K562 (cell line): ENCODE results near the gene ZNF787. TPM values are rescaled to one million over a fixed set of nuclear protein-coding genes. Genes with fewer than 3 reads are reported as not detected.

Experiments
- ATAC-seq: fragments of 200-7000 bp; cut with Tn5 transposase; 3 replicates; pipeline ENCODE4 v1.9.1; 2020; ENCODE audit warnings: moderate library complexity
- BruUV-seq: library from RNA; stranded (reverse); fragments of 400-500 nt; replicated peaks from 2 replicates; lab custom pipeline; 2021; lab: Mats Ljungman, UMichigan
- CTCF ChIA-PET: fragments of 300-600 bp; formaldehyde crosslinking; extraction: SDS; loops from one replicate; lab custom pipeline; 2021; ENCODE audit warnings: low intra/inter-chr PET ratio; lab: Yijun Ruan, JAX
- POLR2A ChIA-PET: fragments of 300-600, 350-650 bp; sonication (Branson Sonifier 250); formaldehyde crosslinking; extraction: SDS; loops from one replicate; lab custom pipeline; 2021; ENCODE audit warnings: antibody characterized with exemption, inconsistent platforms; lab: Yijun Ruan, JAX
- DNase-seq, 4 experiments: peaks; one replicate each; pipeline versions ENCODE4 v3.0.0 to v3.0.0-alpha.2; 2011 to 2018; ENCODE audit warnings: low spot score in 3 of 4, mixed read lengths in 3 of 4; ENCODE audit errors: extremely low read depth in 1 of 4
- FAIRE-seq: peaks from 2 replicates; lab custom pipeline; 2011; peaks lifted over from hg19 to GRCh38; lab: Jason Lieb, UNC
- H2AFZ ChIP-seq: 2 replicates; pipeline ENCODE4 v1.6.0; 2011; ENCODE audit warnings: low read depth, low read length, control low read depth, inconsistent platforms
- H3K27ac ChIP-seq: fragments of 200-600 bp; 3 replicates; pipeline ENCODE4 v1.8.0; 2011; ENCODE audit warnings: low read depth, mild to moderate bottlenecking, control low read depth, inconsistent platforms, low read length, moderate library complexity, mixed read lengths; ENCODE audit errors: extremely low read depth
- H3K27me3 ChIP-seq, 2 experiments: fragments of 300-600 bp in 1 of 2; 2 replicates in 1 of 2; 3 replicates in 1 of 2; pipeline versions ENCODE4 v1.6.0 to v1.8.0; 2011; ENCODE audit warnings: inconsistent platforms in 2 of 2, low read length in 2 of 2, mild to moderate bottlenecking in 1 of 2, mixed read lengths in 1 of 2, moderate library complexity in 1 of 2; ENCODE audit not compliant: control insufficient read depth in 2 of 2, insufficient read depth in 2 of 2
- H3K36me3 ChIP-seq: fragments of 300-600 bp; 3 replicates; pipeline ENCODE4 v1.8.0; 2011; ENCODE audit warnings: mild to moderate bottlenecking, low read length, inconsistent platforms; ENCODE audit not compliant: control insufficient read depth, insufficient read depth
- H3K4me1 ChIP-seq, 2 experiments: fragments of 200-600 bp in 1 of 2; replicated peaks in 1 of 2; 2 replicates in 1 of 2; 3 replicates in 1 of 2; pipeline versions ENCODE4 v1.5.1 to v1.8.0; 2011; ENCODE audit warnings: inconsistent platforms in 2 of 2, low read length in 2 of 2, mild to moderate bottlenecking in 1 of 2, mixed read lengths in 1 of 2, moderate library complexity in 1 of 2; ENCODE audit not compliant: control insufficient read depth in 2 of 2, insufficient read depth in 2 of 2
- H3K4me2 ChIP-seq: 2 replicates; pipeline ENCODE4 v1.6.1; 2011; ENCODE audit warnings: low read length, control low read depth, inconsistent platforms, mixed read lengths; ENCODE audit not compliant: insufficient read depth
- H3K4me3 ChIP-seq: fragments of 200-600 bp; sonication (generic), shearing (Covaris generic); 2 replicates; pipeline ENCODE4 v1.5.1; 2016; ENCODE audit warnings: control low read depth, inconsistent platforms
- H3K79me2 ChIP-seq: fragments of 200-600 bp; 3 replicates; pipeline ENCODE4 v1.8.0; 2011; ENCODE audit warnings: low read length, inconsistent platforms; ENCODE audit not compliant: control insufficient read depth, insufficient read depth
- H3K9ac ChIP-seq, 2 experiments: 2 replicates each; pipeline versions ENCODE4 v1.6.0 to v1.6.1; 2011; ENCODE audit warnings: low read depth in 2 of 2, low read length in 2 of 2, control low read depth in 1 of 2, inconsistent platforms in 1 of 2, mild to moderate bottlenecking in 1 of 2, mixed read lengths in 1 of 2; ENCODE audit not compliant: insufficient read depth in 1 of 2
- H3K9me1 ChIP-seq: one replicate; pipeline ENCODE4 v1.6.0; 2011; ENCODE audit warnings: inconsistent platforms, mild to moderate bottlenecking, low read length, moderate library complexity; ENCODE audit not compliant: control insufficient read depth, insufficient read depth
- H3K9me3 ChIP-seq: replicated peaks from 2 replicates; pipeline ENCODE4 v1.5.1; 2011; ENCODE audit warnings: low read depth, low read length, inconsistent platforms; ENCODE audit not compliant: control insufficient read depth, insufficient read depth
- H4K20me1 ChIP-seq: replicated peaks from 2 replicates; pipeline ENCODE4 v1.6.1; 2011; ENCODE audit warnings: low read length, inconsistent platforms, mixed read lengths; ENCODE audit not compliant: control insufficient read depth, insufficient read depth
- CC2D1A ChIP-seq: fragments of 450-650 bp; IDR thresholded peaks from 2 replicates; pipeline ENCODE4 v1.6.1; 2017; ENCODE audit warnings: mild to moderate bottlenecking
- CGGBP1 ChIP-seq: fragments of 250-450 bp; sonication (Bioruptor Pico); IDR thresholded peaks from 2 replicates; pipeline ENCODE4 v1.9.0; 2021; ENCODE audit warnings: mild to moderate bottlenecking
- E2F8 ChIP-seq: fragments of 450-650 bp; IDR thresholded peaks from 2 replicates; pipeline ENCODE4 v1.7.1; 2018; ENCODE audit warnings: mild to moderate bottlenecking, low read depth; ENCODE audit not compliant: partially characterized antibody
- ELF2 ChIP-seq: fragments of 250-450 bp; sonication (Bioruptor Pico); IDR thresholded peaks from 2 replicates; pipeline ENCODE4 v1.5.0; 2021; ENCODE audit warnings: mild to moderate bottlenecking
- ERF ChIP-seq: fragments of 450-650 bp; formaldehyde crosslinking; IDR thresholded peaks from 2 replicates; pipeline ENCODE4 v1.4.0; 2020; ENCODE audit warnings: mild to moderate bottlenecking, mixed read lengths
- HNRNPL ChIP-seq: fragments of 200-400 bp; formaldehyde crosslinking; IDR thresholded peaks from 2 replicates; pipeline ENCODE4 v1.6.1; 2017; ENCODE audit warnings: low read depth, mild to moderate bottlenecking, low read length
- JUN ChIP-seq, 2 experiments: sonication (generic) in 1 of 2; formaldehyde crosslinking in 1 of 2; IDR thresholded peaks; 2 replicates each; pipeline versions ENCODE4 v1.6.1 to v1.8.0; 2012 to 2022; ENCODE audit warnings: borderline replicate concordance in 2 of 2, mild to moderate bottlenecking in 2 of 2, improper control_type of control experiment in 1 of 2, low read depth in 1 of 2, low read length in 1 of 2, missing genetic modification reagents in 1 of 2
- MEF2D ChIP-seq: conservative IDR thresholded peaks from 2 replicates; pipeline ENCODE4 v1.6.1; 2016; ENCODE audit warnings: low read depth, missing genetic modification characterization, missing compliant biosample characterization
- NFATC3 ChIP-seq: fragments of 450-650 bp; IDR thresholded peaks from 2 replicates; pipeline ENCODE4 v1.6.1; 2017; ENCODE audit warnings: mild to moderate bottlenecking
- RFX5 ChIP-seq: IDR thresholded peaks from 2 replicates; pipeline ENCODE4 v1.6.1; 2011; ENCODE audit warnings: low read depth, mild to moderate bottlenecking, improper control_type of control experiment, low read length
- SAFB ChIP-seq: fragments of 200-400 bp; formaldehyde crosslinking; IDR thresholded peaks from 2 replicates; pipeline ENCODE4 v1.6.1; 2017; ENCODE audit warnings: low read depth, low read length, borderline replicate concordance
- ZBTB17 ChIP-seq: fragments of 450-650 bp; formaldehyde crosslinking; IDR thresholded peaks from 2 replicates; pipeline ENCODE4 v1.4.0; 2020; ENCODE audit warnings: mild to moderate bottlenecking
- WGBS: fragments of 100-300 bp; shearing (Covaris generic); methylation state at CpG from one replicate; pipeline ENCODE4 v1.1.6; 2016; ENCODE audit warnings: low coverage, mixed read lengths; ENCODE audit not compliant: insufficient coverage; ENCODE audit errors: missing lambda C conversion rate; 5-methylcytosine and 5-hydroxymethylcytosine counted together
- in situ Hi-C: fragments of 300-500 bp; cut with MboI; formaldehyde crosslinking; loops from 4 replicates; pipeline ENCODE4 v1.15.0; 2018; ENCODE audit warnings: inconsistent platforms, mixed read lengths
- intact Hi-C: fragments of 100-400 bp; cut with micrococcal nuclease; formaldehyde crosslinking; loops from 2 replicates; pipeline ENCODE4 v1.14.2; 2022
- polyA plus RNA-seq, 8 experiments: library from polyadenylated mRNA; depleted of rRNA in 4 of 8; stranded (reverse) in 5 of 8; unstranded in 3 of 8; fragments of >200 nt; fragmentation: Nextera tagmentation in 2 of 8; fragmentation: Illumina TruSeq in 1 of 8; extraction: Ambion mirVana in 2 of 8; extraction: Trizol in 1 of 8; gene quantifications; 2 replicates each; pipeline versions ENCODE4 v1.2.1 to v1.2.3, GENCODE V29; 2011 to 2014; ENCODE audit warnings: inconsistent platforms in 1 of 8, missing spikeins in 1 of 8
- total RNA-seq, 7 experiments: library from RNA; depleted of rRNA in 6 of 7; stranded (reverse); fragments of >200 nt in 6 of 7; fragmentation: Illumina TruSeq in 2 of 7; extraction: Trizol in 2 of 7; gene quantifications; 2 replicates each; pipeline versions ENCODE4 v1.2.1 to v1.2.3, GENCODE V29; 2011 to 2021; ENCODE audit warnings: low replicate concordance in 1 of 7

Gene ZNF787
- total and polyA plus RNA-seq, 9 of the 15 experiments (the other 6 are each of a cell fraction or from before 2014, with no cell fraction given): 0.45 to 77.6 (median 7.3) TPM

- peaks cover 22% of the 10 kb centered on the region; the same call in 2 of the 3 replicates for H3K36me3 ChIP-seq
- ChIA-PET POLR2A (no interaction called here), CTCF (no interaction called here)
- H3K4me2 ChIP-seq: no peak overlapping the region
- H2AFZ ChIP-seq: no peak overlapping the region
- DNase-seq: no peak
- intact Hi-C loops: no loop called here
- WGBS: 97% methylated on average over 28 of the region's 69 CpGs
- no peaks in the 10 kb centered on the region for H3K27me3 ChIP-seq
- no peaks in the 10 kb centered on the region for H3K79me2 ChIP-seq
- H3K9me1 ChIP-seq: no peaks in the 10 kb centered on the region
- H3K27ac ChIP-seq: no peak overlapping the region
- no peak overlapping the region for H3K9ac ChIP-seq
- ATAC-seq: no peak
- no peak overlapping the region for H3K4me3 ChIP-seq
- FAIRE-seq: no peak
- TF ChIP-seq HNRNPL: 0 out of 2 replicates have a peak, but pooled peaks have one; percentile 35
- no peak for TF ChIP-seq NFATC3
- in situ Hi-C loops: no loop called here
- H3K9me3 ChIP-seq: no peaks in the 10 kb centered on the region
- peaks cover 9 to 11% of the 10 kb centered on the region in 2 experiments; a peak in 4 of 5 replicates for H3K4me1 ChIP-seq
- no peaks in the 10 kb centered on the region for H4K20me1 ChIP-seq
- BruUV-seq: no TSS peak
Observed at GRCh38 chr19:56159622-56160271, 38.7 kb upstream of the ZNF787 start.

- peaks cover 25% of the 10 kb centered on the region; the same call in 2 of the 3 replicates for H3K36me3 ChIP-seq
- ATAC-seq (no peak), FAIRE-seq (peak; percentile 26), DNase-seq (peak in 2 of 4 experiments; percentile 47 to 50)
- H3K27ac ChIP-seq: no peak overlapping the region
- CTCF ChIA-PET: interaction anchor here (0.5 kb wide), 1 partner anchor 84 kb away, joined by 3 read pairs; no protein-coding TSS in a partner anchor
- H3K9me3 ChIP-seq: no peaks in the 10 kb centered on the region
- no peak overlapping the region for H2AFZ ChIP-seq
- peaks cover 9 to 11% of the 10 kb centered on the region in 2 experiments; a peak in 4 of 5 replicates for H3K4me1 ChIP-seq
- H3K4me3 ChIP-seq: no peak overlapping the region
- no peaks in the 10 kb centered on the region for H3K79me2 ChIP-seq
- no peak overlapping the region for H3K9ac ChIP-seq
- no TSS peak for BruUV-seq
- no peaks in the 10 kb centered on the region for H3K27me3 ChIP-seq
- no peaks in the 10 kb centered on the region for H3K9me1 ChIP-seq
- intact Hi-C loops: no loop called here
- H3K4me2 ChIP-seq: no peak overlapping the region
- in situ Hi-C loops: no loop called here
- POLR2A ChIA-PET: no interaction called here
- 69% methylated on average over 9 of the region's 9 CpGs for WGBS
- no peaks in the 10 kb centered on the region for H4K20me1 ChIP-seq
- no peak for TF ChIP-seq RFX5
- TF ChIP-seq JUN (IDR thresholded peaks at IDR 0.05; ENCODE audit: borderline replicate concordance, low read depth, low read length): no peak
- TF ChIP-seq JUN (CRISPR knock-in tag; IDR thresholded peaks at IDR 0.05; ENCODE audit: borderline replicate concordance): no peak
- TF ChIP-seq SAFB: no peak
- no peak for TF ChIP-seq MEF2D (tag)
- TF ChIP-seq CGGBP1 (CRISPR knock-in tag): no peak
- no peak for TF ChIP-seq ZBTB17 (CRISPR knock-in tag)
- no peak for TF ChIP-seq ERF (CRISPR knock-in tag)
- TF ChIP-seq E2F8: no peak
- TF ChIP-seq ELF2: no peak
- TF ChIP-seq CC2D1A: no peak
Observed at GRCh38 chr19:56159009-56159559, 38.0 kb upstream of the ZNF787 start.
